ENCODE results near the gene STRIP2.

The STRIP2 gene

DNA sequence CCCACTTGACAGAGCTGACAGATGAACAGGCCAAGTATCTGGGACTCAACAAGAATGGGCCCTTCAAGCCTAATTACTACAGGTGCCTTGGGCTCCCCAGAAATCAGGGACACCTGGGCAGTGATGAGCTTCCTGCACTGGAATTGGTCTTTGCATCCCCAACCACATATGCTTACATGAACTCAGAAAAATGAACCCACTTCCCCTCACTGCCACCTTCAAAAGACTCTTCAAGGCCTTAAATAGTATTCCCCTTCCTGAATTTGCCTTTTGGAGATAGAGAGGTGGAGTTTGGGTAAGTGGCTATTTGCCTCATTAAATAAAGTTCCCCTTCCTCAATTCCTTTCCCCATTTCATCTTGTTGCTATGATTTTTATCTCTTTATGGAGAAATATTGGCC lies 7.8 kb upstream of the STRIP2 start:
- Histone ChIP-seq H3K4me1 (ENCODE audit: control insufficient read depth in 1 of 2, insufficient read depth in 2 of 2, low read length in 2 of 2) (no peaks in the 10 kb centered on the region), H3K4me3 (ENCODE audit: low read depth in 1 of 2, low read length in 2 of 2) (no peak overlapping the region), H3K9me3 (ENCODE audit: control insufficient read depth in 1 of 2, low read length in 2 of 2) (no peaks in the 10 kb centered on the region), H3K27ac (ENCODE audit: low read length) (no peak overlapping the region), H3K36me3 (ENCODE audit: control insufficient read depth in 1 of 2, insufficient read depth in 2 of 2, low read length in 2 of 2) (peaks cover 26 to 44% of the 10 kb centered on the region in 2 donors), H3K27me3 (ENCODE audit: low read depth, low read length) (no peaks in the 10 kb centered on the region)

DNA sequence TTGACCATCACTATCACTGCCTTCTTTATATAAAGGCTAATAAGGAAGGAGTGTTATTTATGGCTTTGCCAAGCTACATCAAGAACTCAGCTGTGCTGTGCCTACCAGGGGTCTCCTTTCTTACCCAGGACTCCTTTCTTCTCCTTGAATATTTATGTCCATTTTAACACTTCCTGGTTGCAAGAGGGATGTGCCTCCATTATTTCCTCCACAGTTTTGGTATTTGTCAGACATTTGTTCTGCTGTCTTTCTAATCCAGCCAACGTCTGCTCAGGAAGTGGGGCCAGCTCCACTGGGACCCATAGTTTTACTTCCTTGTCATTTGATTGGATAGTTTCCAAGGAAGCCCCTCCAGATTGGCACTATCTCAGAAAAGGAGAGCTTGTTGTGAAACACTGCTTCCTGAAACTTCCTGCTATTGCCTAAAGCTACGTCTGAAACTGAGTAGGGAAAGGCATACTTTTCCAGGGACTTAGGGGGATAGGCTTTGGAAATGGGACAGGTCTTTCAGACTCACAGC lies 6.6 kb upstream of the STRIP2 start:
- Histone ChIP-seq H3K36me3 (ENCODE audit: control insufficient read depth in 1 of 2, insufficient read depth in 2 of 2, low read length in 2 of 2) (peaks cover 26 to 41% of the 10 kb centered on the region in 2 donors), H3K4me3 (ENCODE audit: low read depth in 1 of 2, low read length in 2 of 2) (no peak overlapping the region), H3K9me3 (ENCODE audit: control insufficient read depth in 1 of 2, low read length in 2 of 2) (no peaks in the 10 kb centered on the region), H3K27ac (ENCODE audit: low read length) (no peak overlapping the region), H3K4me1 (ENCODE audit: control insufficient read depth in 1 of 2, insufficient read depth in 2 of 2, low read length in 2 of 2) (no peaks in the 10 kb centered on the region), H3K27me3 (ENCODE audit: low read depth, low read length) (no peaks in the 10 kb centered on the region)

DNA sequence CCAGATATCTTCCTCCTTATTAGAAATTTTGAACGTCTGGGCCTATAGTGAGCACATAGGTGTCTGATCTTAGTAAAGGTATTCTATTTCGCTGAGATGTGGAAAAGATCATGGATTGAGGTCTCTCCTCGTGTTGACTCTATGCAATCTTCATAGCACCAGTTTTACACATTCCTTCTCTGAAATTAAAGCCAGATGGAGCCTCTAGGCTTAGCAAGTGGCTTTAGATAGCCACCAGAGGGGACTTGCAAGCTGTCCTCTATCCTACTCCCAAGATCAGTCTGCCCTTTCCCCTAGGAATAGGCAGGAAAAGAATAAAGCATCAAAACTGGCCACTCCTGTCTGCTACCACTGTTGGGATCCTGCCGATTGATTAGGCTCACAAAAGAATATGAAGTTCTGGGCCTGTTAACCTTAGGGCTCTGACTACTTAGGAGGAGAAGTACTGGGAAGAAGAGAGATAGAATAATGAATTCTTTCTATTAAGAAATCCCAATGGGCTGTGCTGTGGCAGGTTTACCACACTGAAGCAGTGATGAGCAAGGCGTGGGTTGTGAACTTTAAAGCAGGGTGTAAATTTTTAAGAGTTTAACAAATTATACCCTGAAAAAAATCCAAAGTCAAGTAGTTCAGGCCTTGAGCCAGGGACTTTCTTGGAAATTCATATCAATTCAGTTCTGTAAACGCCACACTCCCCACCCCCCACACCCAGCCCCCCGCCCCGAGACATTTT lies 2.2 kb upstream of the STRIP2 start:
- Histone ChIP-seq H3K4me1 (ENCODE audit: control insufficient read depth in 1 of 2, insufficient read depth in 2 of 2, low read length in 2 of 2) (peaks cover 6 to 13% of the 10 kb centered on the region in 2 donors), H3K9me3 (ENCODE audit: control insufficient read depth in 1 of 2, low read length in 2 of 2) (no peaks in the 10 kb centered on the region), H3K27me3 (ENCODE audit: low read depth, low read length) (peaks cover 11% of the 10 kb centered on the region), H3K4me3 (ENCODE audit: low read depth in 1 of 2, low read length in 2 of 2) (no peak overlapping the region), H3K36me3 (ENCODE audit: control insufficient read depth in 1 of 2, insufficient read depth in 2 of 2, low read length in 2 of 2) (peaks cover 5 to 14% of the 10 kb centered on the region in 2 donors), H3K27ac (ENCODE audit: low read length) (no peak overlapping the region)

DNA sequence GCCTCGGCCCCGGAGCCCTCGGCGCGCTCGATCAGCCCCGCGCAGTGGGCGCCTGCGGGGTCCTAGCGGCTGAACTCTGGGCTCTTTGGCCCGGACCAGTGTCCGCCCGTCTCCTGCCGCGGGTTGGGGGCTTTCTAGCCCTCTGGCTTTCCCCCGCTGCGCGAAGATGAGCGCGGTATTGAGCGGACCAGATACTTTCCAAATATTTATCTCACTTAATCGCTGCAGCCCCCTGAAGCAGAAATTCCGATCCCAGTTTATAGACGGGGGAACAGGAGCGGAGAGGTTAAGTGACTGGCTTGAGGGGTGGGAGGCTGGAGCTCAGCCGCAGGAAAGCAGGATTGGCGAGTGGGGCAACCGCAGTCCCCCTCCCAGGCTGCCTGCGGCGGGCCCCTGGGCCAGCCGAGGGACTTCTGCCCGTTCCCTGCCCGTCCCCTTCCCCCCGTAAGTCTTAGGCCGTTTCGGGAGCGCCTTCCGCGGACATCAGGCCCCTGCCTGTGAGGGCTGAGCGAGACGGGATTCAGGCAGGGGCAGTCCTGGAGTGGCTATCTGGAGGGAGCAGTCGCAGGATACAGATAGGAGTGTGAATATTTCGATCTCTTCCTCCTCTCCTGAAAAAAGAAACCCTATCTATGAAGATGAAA lies 565 bp downstream of the STRIP2 start:
- Histone ChIP-seq H3K4me3 (ENCODE audit: low read depth in 1 of 2, low read length in 2 of 2) (peak overlapping the region; percentile 86), H3K4me1 (ENCODE audit: control insufficient read depth in 1 of 2, insufficient read depth in 2 of 2, low read length in 2 of 2) (peaks cover 6 to 13% of the 10 kb centered on the region in 2 donors), H3K27me3 (ENCODE audit: low read depth, low read length) (peaks cover 11% of the 10 kb centered on the region), H3K36me3 (ENCODE audit: control insufficient read depth in 1 of 2, insufficient read depth in 2 of 2, low read length in 2 of 2) (no peaks in the 10 kb centered on the region), H3K27ac (ENCODE audit: low read length) (no peak overlapping the region), H3K9me3 (ENCODE audit: control insufficient read depth in 1 of 2, low read length in 2 of 2) (no peaks in the 10 kb centered on the region)

DNA sequence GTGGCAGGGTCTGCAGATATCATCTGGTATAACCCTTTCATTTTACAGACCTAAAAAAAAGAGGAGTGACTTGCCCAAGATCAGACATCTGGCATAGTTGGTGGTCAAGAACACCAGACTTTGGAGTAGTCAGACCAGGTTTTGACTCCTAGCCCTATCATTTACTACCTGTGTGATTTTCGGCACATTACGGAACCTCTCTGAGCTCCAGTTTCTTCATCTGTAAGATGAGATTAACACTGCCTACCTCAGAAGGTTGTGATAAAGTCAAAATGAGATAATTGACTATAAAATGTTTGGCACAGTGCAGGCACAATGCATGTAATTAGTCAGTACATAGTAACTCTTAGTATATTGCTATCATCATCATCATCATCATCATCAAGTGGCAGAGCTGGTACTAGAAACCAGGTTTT lies 1.2 kb downstream of the STRIP2 start:
- Histone ChIP-seq H3K4me1 (ENCODE audit: control insufficient read depth in 1 of 2, insufficient read depth in 2 of 2, low read length in 2 of 2) (peaks cover 6 to 13% of the 10 kb centered on the region in 2 donors), H3K27ac (ENCODE audit: low read length) (no peak overlapping the region), H3K36me3 (ENCODE audit: control insufficient read depth in 1 of 2, insufficient read depth in 2 of 2, low read length in 2 of 2) (no peaks in the 10 kb centered on the region), H3K4me3 (ENCODE audit: low read depth in 1 of 2, low read length in 2 of 2) (peak overlapping the region; percentile 86), H3K9me3 (ENCODE audit: control insufficient read depth in 1 of 2, low read length in 2 of 2) (no peaks in the 10 kb centered on the region), H3K27me3 (ENCODE audit: low read depth, low read length) (peaks cover 11% of the 10 kb centered on the region)

DNA sequence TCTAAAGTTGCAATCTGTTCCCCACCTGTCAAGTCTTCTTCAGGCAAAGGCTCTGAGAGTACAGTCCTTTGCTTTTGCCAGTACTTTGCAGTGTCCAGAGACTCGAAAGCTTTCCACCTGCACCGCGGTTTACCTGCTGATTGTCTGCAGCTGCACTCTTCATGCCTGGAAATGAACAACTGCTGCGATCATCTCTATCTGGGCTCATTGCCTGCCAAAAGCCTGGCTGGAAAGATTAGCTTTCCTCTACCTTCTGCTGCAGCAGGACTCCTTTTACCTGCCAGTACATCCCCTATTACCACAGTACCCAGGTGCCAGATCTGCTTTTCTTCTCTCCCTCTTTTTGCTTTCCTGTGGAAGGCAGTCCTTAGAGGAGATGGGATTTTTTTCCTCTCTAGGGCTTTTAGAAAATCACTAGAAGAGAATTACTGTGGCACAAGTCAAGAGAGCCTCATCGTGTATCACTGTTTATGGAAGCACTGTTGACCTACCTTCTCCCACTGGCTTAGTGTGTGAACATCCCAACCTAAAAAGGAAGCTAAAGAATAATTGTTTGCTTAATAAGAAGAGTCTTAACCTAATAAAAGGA lies 2.2 kb downstream of the STRIP2 start:
- H3K4me1 ChIP-seq (ENCODE audit: control insufficient read depth in 1 of 2, insufficient read depth in 2 of 2, low read length in 2 of 2) = peaks cover 6 to 13% of the 10 kb centered on the region in 2 donors
- no peak overlapping the region for H3K4me3 ChIP-seq (ENCODE audit: low read depth in 1 of 2, low read length in 2 of 2)
- no peaks in the 10 kb centered on the region for H3K9me3 ChIP-seq (ENCODE audit: control insufficient read depth in 1 of 2, low read length in 2 of 2)
- no peak overlapping the region for H3K27ac ChIP-seq (ENCODE audit: low read length)
- H3K36me3 ChIP-seq (ENCODE audit: control insufficient read depth in 1 of 2, insufficient read depth in 2 of 2, low read length in 2 of 2) = no peaks in the 10 kb centered on the region
- peaks cover 11% of the 10 kb centered on the region for H3K27me3 ChIP-seq (ENCODE audit: low read depth, low read length)

DNA sequence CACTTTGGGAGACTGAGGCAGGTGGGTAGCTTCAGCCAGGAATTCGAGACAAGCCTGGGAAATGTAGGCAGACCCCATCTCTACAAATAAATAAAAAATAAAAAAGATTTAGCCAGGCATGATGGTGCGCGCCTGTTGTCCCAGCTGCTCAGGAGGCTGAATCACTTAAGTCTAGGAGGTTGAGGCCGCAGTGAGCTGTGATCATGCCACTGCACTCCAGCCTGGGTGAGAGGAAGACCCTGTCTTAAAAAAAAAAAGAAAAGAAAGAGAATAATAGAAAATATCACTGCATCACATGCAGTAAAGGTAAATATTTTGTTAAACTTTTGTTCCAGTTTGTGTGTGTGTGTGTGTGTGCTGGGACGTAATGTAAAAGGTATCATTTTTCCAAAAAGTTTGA lies 3.0 kb downstream of the STRIP2 start:
- H3K4me1 ChIP-seq (ENCODE audit: control insufficient read depth in 1 of 2, insufficient read depth in 2 of 2, low read length in 2 of 2) = peaks cover 6 to 13% of the 10 kb centered on the region in 2 donors
- H3K27ac ChIP-seq (ENCODE audit: low read length) = no peak overlapping the region
- no peak overlapping the region for H3K4me3 ChIP-seq (ENCODE audit: low read depth in 1 of 2, low read length in 2 of 2)
- H3K36me3 ChIP-seq (ENCODE audit: control insufficient read depth in 1 of 2, insufficient read depth in 2 of 2, low read length in 2 of 2) = no peaks in the 10 kb centered on the region
- no peaks in the 10 kb centered on the region for H3K9me3 ChIP-seq (ENCODE audit: control insufficient read depth in 1 of 2, low read length in 2 of 2)
- H3K27me3 ChIP-seq (ENCODE audit: low read depth, low read length) = peaks cover 11% of the 10 kb centered on the region

DNA sequence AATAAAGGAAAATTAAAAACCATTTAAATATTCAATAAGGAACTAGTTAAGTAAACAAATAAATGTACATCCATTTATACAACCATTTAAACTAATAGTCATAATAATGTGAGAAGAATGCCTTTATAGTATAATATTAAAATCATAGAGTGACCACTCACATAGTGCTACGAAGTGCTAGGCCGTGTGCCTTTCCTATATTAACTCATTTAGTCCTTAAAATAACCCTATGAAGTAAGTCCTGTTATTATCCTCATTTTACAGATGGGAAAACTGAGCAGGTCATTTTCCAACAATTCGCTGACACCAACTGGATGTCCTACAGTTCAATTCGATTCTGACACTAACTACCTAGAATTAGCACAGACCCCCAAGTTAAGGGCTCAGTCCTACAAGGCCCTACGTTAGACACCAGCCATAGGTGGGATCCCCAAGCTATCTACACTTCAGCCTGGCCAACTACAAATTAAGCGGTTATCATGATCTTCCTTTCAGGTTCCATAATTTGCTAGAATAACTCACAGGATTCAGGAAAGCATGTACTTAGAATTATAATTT lies 4.1 kb downstream of the STRIP2 start:
- peaks cover 11% of the 10 kb centered on the region for H3K27me3 ChIP-seq (ENCODE audit: low read depth, low read length)
- H3K36me3 ChIP-seq (ENCODE audit: control insufficient read depth in 1 of 2, insufficient read depth in 2 of 2, low read length in 2 of 2) = no peaks in the 10 kb centered on the region
- H3K27ac ChIP-seq (ENCODE audit: low read length) = no peak overlapping the region
- no peaks in the 10 kb centered on the region for H3K9me3 ChIP-seq (ENCODE audit: control insufficient read depth in 1 of 2, low read length in 2 of 2)
- H3K4me1 ChIP-seq (ENCODE audit: control insufficient read depth in 1 of 2, insufficient read depth in 2 of 2, low read length in 2 of 2) = peaks cover 3 to 11% of the 10 kb centered on the region in 2 donors
- H3K4me3 ChIP-seq (ENCODE audit: low read depth in 1 of 2, low read length in 2 of 2) = no peak overlapping the region

DNA sequence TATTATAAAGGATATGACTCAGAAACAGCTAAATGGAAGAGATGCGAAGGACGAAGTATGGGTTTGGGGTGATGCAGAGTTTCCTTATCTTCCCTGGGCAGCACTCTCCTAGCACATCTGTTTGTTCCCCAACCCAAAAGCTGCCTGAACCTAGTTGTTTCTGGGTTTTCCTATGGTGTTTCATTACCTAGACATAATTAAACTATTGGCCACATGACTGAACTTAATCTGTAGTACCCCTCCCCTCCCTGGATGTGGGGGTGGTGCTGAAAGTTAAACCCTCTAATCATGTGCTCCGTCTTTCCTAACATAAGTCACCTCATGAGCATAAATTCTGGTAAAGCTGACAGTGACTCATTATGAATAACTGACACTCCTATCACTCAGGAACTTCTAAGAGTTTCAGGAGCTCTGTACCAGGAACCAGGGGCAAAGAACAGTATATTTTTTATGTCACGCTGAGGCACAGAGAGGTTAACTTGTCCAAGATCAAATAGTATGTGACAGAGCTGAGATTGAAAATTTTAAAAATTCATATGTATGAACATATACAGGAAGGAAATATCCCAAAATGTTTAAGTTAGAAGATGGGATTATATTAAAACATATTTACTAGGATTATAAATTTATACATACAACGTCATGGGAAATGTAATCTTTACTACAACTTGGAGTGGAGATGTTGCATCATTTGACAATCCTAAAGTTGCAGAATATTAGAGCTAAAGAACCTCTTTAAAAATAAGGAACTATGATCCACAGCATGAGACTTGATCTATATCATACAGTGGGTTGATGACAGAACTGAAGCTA lies 4.8 kb downstream of the STRIP2 start:
- Histone ChIP-seq H3K4me1 (ENCODE audit: control insufficient read depth in 1 of 2, insufficient read depth in 2 of 2, low read length in 2 of 2) (peaks cover 0 to 7% of the 10 kb centered on the region in 2 donors), H3K27ac (ENCODE audit: low read length) (no peak overlapping the region), H3K4me3 (ENCODE audit: low read depth in 1 of 2, low read length in 2 of 2) (no peak overlapping the region), H3K36me3 (ENCODE audit: control insufficient read depth in 1 of 2, insufficient read depth in 2 of 2, low read length in 2 of 2) (no peaks in the 10 kb centered on the region), H3K27me3 (ENCODE audit: low read depth, low read length) (peaks cover 11% of the 10 kb centered on the region), H3K9me3 (ENCODE audit: control insufficient read depth in 1 of 2, low read length in 2 of 2) (no peaks in the 10 kb centered on the region)

DNA sequence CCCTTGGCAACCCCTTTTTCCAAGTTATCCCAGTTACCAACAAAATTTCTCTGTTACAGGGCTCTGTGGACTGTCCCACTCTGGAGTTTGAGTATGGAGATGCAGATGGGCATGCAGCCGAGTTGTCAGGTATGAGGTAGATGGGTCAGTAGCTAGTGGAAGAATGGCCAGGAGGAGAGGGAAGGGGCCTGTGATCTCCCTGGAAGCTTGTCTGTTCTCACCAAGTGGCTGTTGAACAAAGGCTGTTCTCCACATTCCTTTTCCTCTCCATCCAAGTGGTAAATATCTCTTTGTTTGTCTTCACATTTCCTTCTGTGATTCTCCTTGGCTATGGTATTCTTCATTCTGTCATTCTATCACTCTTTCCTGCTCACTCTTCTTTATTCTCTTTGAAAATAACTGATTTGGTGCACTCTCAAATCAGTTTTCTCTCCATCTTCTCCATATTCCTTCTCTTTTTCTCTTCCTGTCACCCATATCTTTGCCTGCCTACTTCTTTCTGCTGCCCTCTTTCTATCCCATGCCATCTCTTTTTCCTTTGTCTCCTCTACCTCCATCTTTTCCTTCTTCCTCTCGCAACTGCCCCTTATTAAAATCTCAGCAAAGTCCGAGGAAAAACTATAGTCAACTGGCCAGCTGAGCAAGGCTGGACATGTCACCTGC lies 5.9 kb downstream of the STRIP2 start:
- no peak overlapping the region for H3K4me3 ChIP-seq (ENCODE audit: low read depth in 1 of 2, low read length in 2 of 2)
- no peak overlapping the region for H3K27ac ChIP-seq (ENCODE audit: low read length)
- H3K9me3 ChIP-seq (ENCODE audit: control insufficient read depth in 1 of 2, low read length in 2 of 2) = no peaks in the 10 kb centered on the region
- H3K36me3 ChIP-seq (ENCODE audit: control insufficient read depth in 1 of 2, insufficient read depth in 2 of 2, low read length in 2 of 2) = no peaks in the 10 kb centered on the region
- peaks cover 0 to 1% of the 10 kb centered on the region in 2 donors for H3K4me1 ChIP-seq (ENCODE audit: control insufficient read depth in 1 of 2, insufficient read depth in 2 of 2, low read length in 2 of 2)
- H3K27me3 ChIP-seq (ENCODE audit: low read depth, low read length) = peaks cover 7% of the 10 kb centered on the region

All from muscle layer of duodenum (tissue), 2 donors.